Astrocyte (in vitro differentiated cells and primary cell): ENCODE measurements around the gene ADGRE2.
"Not testable (repeated sequence)": the region's sequence is repeated elsewhere in the genome, so short reads cannot be mapped to it uniquely, and the experiment has no call there.

Source experiments
- EZH2 ChIP-seq: IDR thresholded peaks from 2 replicates; pipeline ENCODE4 v1.6.1; 2012; ENCODE audit warnings: mild to moderate bottlenecking, low read length, inconsistent platforms; ENCODE audit not compliant: insufficient read depth
- TF ChIP-seq, protein P1 (sequence below): IDR thresholded peaks from 2 replicates; pipeline ENCODE4 v1.5.1; 2011; ENCODE audit warnings: low read depth, mild to moderate bottlenecking, inconsistent platforms, low read length, moderate library complexity; ENCODE audit not compliant: insufficient read depth

DNA sequence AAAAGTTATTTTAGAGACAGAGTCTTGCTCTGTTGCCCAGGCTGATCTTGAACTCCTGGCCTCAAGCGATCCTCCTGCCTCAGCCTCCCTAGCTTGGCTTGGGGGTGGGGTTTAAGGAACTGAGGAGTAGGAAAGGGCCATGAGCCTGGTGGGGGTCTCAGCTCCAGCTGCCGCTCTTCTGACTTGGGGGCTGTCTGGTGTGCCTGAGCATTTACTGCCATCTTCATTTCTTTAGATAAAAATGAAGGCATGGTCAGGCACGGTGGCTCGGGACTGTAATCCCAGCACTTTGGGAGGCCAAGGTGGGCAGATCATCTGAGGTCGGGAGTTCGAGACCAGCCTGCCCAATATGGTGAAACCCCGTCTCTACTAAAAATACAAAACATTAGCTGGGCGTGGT, 3.0 kb downstream of the ADGRE2 start:
- TF ChIP-seq, protein P1, sequence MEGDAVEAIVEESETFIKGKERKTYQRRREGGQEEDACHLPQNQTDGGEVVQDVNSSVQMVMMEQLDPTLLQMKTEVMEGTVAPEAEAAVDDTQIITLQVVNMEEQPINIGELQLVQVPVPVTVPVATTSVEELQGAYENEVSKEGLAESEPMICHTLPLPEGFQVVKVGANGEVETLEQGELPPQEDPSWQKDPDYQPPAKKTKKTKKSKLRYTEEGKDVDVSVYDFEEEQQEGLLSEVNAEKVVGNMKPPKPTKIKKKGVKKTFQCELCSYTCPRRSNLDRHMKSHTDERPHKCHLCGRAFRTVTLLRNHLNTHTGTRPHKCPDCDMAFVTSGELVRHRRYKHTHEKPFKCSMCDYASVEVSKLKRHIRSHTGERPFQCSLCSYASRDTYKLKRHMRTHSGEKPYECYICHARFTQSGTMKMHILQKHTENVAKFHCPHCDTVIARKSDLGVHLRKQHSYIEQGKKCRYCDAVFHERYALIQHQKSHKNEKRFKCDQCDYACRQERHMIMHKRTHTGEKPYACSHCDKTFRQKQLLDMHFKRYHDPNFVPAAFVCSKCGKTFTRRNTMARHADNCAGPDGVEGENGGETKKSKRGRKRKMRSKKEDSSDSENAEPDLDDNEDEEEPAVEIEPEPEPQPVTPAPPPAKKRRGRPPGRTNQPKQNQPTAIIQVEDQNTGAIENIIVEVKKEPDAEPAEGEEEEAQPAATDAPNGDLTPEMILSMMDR, result not testable (repeated sequence)
- not testable (repeated sequence) for TF ChIP-seq EZH2
